ENCODE data around the gene PRKN.

Gene PRKN

DNA sequence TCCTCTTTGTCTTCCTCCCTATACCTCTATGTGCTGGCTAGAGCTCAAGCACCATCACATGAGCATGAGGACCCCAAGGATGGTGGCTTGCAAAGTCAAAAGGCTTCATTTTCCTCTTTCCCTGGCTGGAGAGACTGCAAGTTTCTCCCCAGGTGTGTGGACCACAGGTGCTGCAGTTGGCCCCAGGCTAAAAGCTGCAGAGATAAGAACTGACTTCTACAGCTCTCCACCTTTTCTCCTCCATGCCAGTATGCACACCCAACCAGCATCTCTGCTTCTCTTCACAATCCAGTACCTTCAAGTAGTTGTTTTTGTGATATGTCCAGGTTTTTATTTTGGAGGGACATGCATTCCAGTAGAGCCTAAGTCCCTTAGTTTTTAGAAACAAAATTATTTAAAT lies 29.1 kb downstream of the PRKN start:
- no peaks in the 10 kb centered on the region for H3K4me1 ChIP-seq (ENCODE audit: control insufficient read depth, insufficient read depth, low read length)
- no peaks in the 10 kb centered on the region for H3K9me3 ChIP-seq (ENCODE audit: control insufficient read depth in 2 of 2, low read length in 2 of 2)
- no peak overlapping the region for H3K4me3 ChIP-seq (ENCODE audit: low read length in 2 of 2)
- H3K27me3 ChIP-seq (ENCODE audit: control insufficient read depth in 1 of 2, insufficient read depth in 2 of 2, low read length in 2 of 2): no peaks in the 10 kb centered on the region
- H3K36me3 ChIP-seq (ENCODE audit: control insufficient read depth in 2 of 2, insufficient read depth in 2 of 2, low read length in 2 of 2): no peaks in the 10 kb centered on the region
- H3K27ac ChIP-seq (ENCODE audit: low read length): no peak overlapping the region
- no peak overlapping the region for H3K9ac ChIP-seq (ENCODE audit: low read length in 2 of 2)

DNA sequence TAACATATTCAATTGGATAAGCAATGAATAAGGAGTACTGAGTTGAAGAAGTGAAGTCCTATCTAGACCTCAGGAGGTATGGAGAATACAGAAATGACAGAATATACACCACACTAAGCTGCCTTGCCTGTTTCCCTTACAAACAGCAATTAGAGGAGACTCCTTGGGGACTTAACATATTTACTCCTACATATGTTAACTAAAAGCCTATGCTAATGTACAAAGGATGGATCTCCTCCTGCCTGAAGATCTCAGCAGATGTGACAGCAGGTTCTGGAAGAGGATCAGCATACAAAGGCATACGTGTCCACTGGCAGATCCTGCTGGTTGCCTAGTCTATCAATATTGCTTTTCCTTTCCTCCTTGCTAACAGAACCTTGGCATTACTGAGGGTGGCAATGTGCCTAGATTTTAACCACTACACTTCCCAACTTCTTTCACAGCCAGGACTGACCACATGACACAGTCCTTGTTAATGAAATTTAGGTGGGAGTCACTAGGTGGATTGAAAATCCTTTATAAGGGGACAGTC lies 29.6 kb downstream of the PRKN start:
- Histone ChIP-seq H3K4me3 (ENCODE audit: low read length in 2 of 2) (no peak overlapping the region), H3K27me3 (ENCODE audit: control insufficient read depth in 1 of 2, insufficient read depth in 2 of 2, low read length in 2 of 2) (no peaks in the 10 kb centered on the region), H3K9me3 (ENCODE audit: control insufficient read depth in 2 of 2, low read length in 2 of 2) (no peaks in the 10 kb centered on the region), H3K36me3 (ENCODE audit: control insufficient read depth in 2 of 2, insufficient read depth in 2 of 2, low read length in 2 of 2) (no peaks in the 10 kb centered on the region), H3K27ac (ENCODE audit: low read length) (no peak overlapping the region), H3K4me1 (ENCODE audit: control insufficient read depth, insufficient read depth, low read length) (no peaks in the 10 kb centered on the region), H3K9ac (ENCODE audit: low read length in 2 of 2) (no peak overlapping the region)

DNA sequence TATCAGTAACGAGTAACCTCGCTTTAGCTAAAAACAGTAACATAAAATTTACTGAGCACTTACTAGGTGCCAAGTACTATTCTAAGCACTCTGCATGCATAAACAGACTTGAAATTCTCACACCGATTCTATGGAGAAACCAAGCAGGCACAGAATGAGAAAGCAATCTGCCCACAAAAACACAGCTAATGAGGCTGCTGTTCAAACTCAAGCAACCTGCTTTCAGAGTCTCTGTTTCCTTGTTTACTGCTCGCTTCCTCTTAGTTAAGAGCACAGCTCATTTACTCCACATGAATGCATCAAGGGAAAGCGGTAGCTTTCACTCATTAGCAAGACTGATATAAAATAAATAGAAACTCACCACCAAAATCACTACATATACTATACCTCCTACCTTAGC lies 37.4 kb downstream of the PRKN start:
- H3K4me1 ChIP-seq (ENCODE audit: control insufficient read depth, insufficient read depth, low read length): no peaks in the 10 kb centered on the region
- no peaks in the 10 kb centered on the region for H3K27me3 ChIP-seq (ENCODE audit: control insufficient read depth in 1 of 2, insufficient read depth in 2 of 2, low read length in 2 of 2)
- no peak overlapping the region for H3K9ac ChIP-seq (ENCODE audit: low read length in 2 of 2)
- no peak overlapping the region for H3K4me3 ChIP-seq (ENCODE audit: low read length in 2 of 2)
- H3K36me3 ChIP-seq (ENCODE audit: control insufficient read depth in 2 of 2, insufficient read depth in 2 of 2, low read length in 2 of 2): no peaks in the 10 kb centered on the region
- no peak overlapping the region for H3K27ac ChIP-seq (ENCODE audit: low read length)
- H3K9me3 ChIP-seq (ENCODE audit: control insufficient read depth in 2 of 2, low read length in 2 of 2): no peaks in the 10 kb centered on the region

GRCh38 chr6:162688751-162689345 lies 38.7 kb downstream of the PRKN start:
- Histone ChIP-seq H3K36me3 (ENCODE audit: control insufficient read depth in 2 of 2, insufficient read depth in 2 of 2, low read length in 2 of 2) (no peaks in the 10 kb centered on the region), H3K27ac (ENCODE audit: low read length) (no peak overlapping the region), H3K4me1 (ENCODE audit: control insufficient read depth, insufficient read depth, low read length) (no peaks in the 10 kb centered on the region), H3K27me3 (ENCODE audit: control insufficient read depth in 1 of 2, insufficient read depth in 2 of 2, low read length in 2 of 2) (no peaks in the 10 kb centered on the region), H3K9me3 (ENCODE audit: control insufficient read depth in 2 of 2, low read length in 2 of 2) (no peaks in the 10 kb centered on the region), H3K4me3 (ENCODE audit: low read length in 2 of 2) (no peak overlapping the region), H3K9ac (ENCODE audit: low read length in 2 of 2) (no peak overlapping the region)

- Histone ChIP-seq H3K4me3 (ENCODE audit: low read length in 2 of 2) (no peak overlapping the region), H3K9me3 (ENCODE audit: control insufficient read depth in 2 of 2, low read length in 2 of 2) (no peaks in the 10 kb centered on the region), H3K27ac (ENCODE audit: low read length) (no peak overlapping the region), H3K36me3 (ENCODE audit: control insufficient read depth in 2 of 2, insufficient read depth in 2 of 2, low read length in 2 of 2) (no peaks in the 10 kb centered on the region), H3K9ac (ENCODE audit: low read length in 2 of 2) (no peak overlapping the region), H3K4me1 (ENCODE audit: control insufficient read depth, insufficient read depth, low read length) (no peaks in the 10 kb centered on the region), H3K27me3 (ENCODE audit: control insufficient read depth in 1 of 2, insufficient read depth in 2 of 2, low read length in 2 of 2) (no peaks in the 10 kb centered on the region)
Observed at GRCh38 chr6:162685586-162685985, 42.0 kb downstream of the PRKN start.

GRCh38 chr6:162684961-162685360 lies 42.6 kb downstream of the PRKN start:
- Histone ChIP-seq H3K27ac (ENCODE audit: low read length) (no peak overlapping the region), H3K36me3 (ENCODE audit: control insufficient read depth in 2 of 2, insufficient read depth in 2 of 2, low read length in 2 of 2) (no peaks in the 10 kb centered on the region), H3K4me3 (ENCODE audit: low read length in 2 of 2) (no peak overlapping the region), H3K4me1 (ENCODE audit: control insufficient read depth, insufficient read depth, low read length) (no peaks in the 10 kb centered on the region), H3K9me3 (ENCODE audit: control insufficient read depth in 2 of 2, low read length in 2 of 2) (no peaks in the 10 kb centered on the region), H3K9ac (ENCODE audit: low read length in 2 of 2) (no peak overlapping the region), H3K27me3 (ENCODE audit: control insufficient read depth in 1 of 2, insufficient read depth in 2 of 2, low read length in 2 of 2) (no peaks in the 10 kb centered on the region)

DNA sequence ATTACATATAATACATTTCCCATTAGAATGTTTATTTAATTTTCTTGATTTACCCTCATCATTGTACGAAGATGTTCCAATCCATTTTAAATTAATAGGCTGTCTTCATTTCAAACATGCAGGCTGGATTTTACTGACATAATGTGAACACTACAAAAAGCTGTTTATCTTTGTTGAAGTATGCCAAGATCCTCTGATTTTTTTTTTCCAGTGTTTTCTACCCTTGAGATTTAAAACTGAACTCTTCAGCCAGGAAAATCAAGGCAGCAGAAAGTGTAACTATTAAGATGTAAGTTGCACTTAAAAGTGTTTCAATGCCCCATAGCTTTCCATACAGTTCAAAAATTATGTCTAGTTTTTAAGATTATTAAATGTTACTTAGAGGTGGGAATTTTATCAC lies 43.5 kb downstream of the PRKN start:
- Histone ChIP-seq H3K36me3 (ENCODE audit: control insufficient read depth in 2 of 2, insufficient read depth in 2 of 2, low read length in 2 of 2) (no peaks in the 10 kb centered on the region), H3K4me3 (ENCODE audit: low read length in 2 of 2) (no peak overlapping the region), H3K4me1 (ENCODE audit: control insufficient read depth, insufficient read depth, low read length) (no peaks in the 10 kb centered on the region), H3K27me3 (ENCODE audit: control insufficient read depth in 1 of 2, insufficient read depth in 2 of 2, low read length in 2 of 2) (no peaks in the 10 kb centered on the region), H3K9me3 (ENCODE audit: control insufficient read depth in 2 of 2, low read length in 2 of 2) (no peaks in the 10 kb centered on the region), H3K9ac (ENCODE audit: low read length in 2 of 2) (no peak overlapping the region), H3K27ac (ENCODE audit: low read length) (no peak overlapping the region)

GRCh38 chr6:162683135-162683534 lies 44.4 kb downstream of the PRKN start:
- no peaks in the 10 kb centered on the region for H3K27me3 ChIP-seq (ENCODE audit: control insufficient read depth in 1 of 2, insufficient read depth in 2 of 2, low read length in 2 of 2)
- no peak overlapping the region for H3K9ac ChIP-seq (ENCODE audit: low read length in 2 of 2)
- H3K4me3 ChIP-seq (ENCODE audit: low read length in 2 of 2): no peak overlapping the region
- H3K4me1 ChIP-seq (ENCODE audit: control insufficient read depth, insufficient read depth, low read length): no peaks in the 10 kb centered on the region
- no peak overlapping the region for H3K27ac ChIP-seq (ENCODE audit: low read length)
- no peaks in the 10 kb centered on the region for H3K36me3 ChIP-seq (ENCODE audit: control insufficient read depth in 2 of 2, insufficient read depth in 2 of 2, low read length in 2 of 2)
- H3K9me3 ChIP-seq (ENCODE audit: control insufficient read depth in 2 of 2, low read length in 2 of 2): no peaks in the 10 kb centered on the region

GRCh38 chr6:162681447-162681846 lies 46.1 kb downstream of the PRKN start:
- no peak overlapping the region for H3K27ac ChIP-seq (ENCODE audit: low read length)
- H3K4me3 ChIP-seq (ENCODE audit: low read length in 2 of 2): no peak overlapping the region
- no peaks in the 10 kb centered on the region for H3K9me3 ChIP-seq (ENCODE audit: control insufficient read depth in 2 of 2, low read length in 2 of 2)
- H3K4me1 ChIP-seq (ENCODE audit: control insufficient read depth, insufficient read depth, low read length): no peaks in the 10 kb centered on the region
- H3K9ac ChIP-seq (ENCODE audit: low read length in 2 of 2): no peak overlapping the region
- no peaks in the 10 kb centered on the region for H3K27me3 ChIP-seq (ENCODE audit: control insufficient read depth in 1 of 2, insufficient read depth in 2 of 2, low read length in 2 of 2)
- no peaks in the 10 kb centered on the region for H3K36me3 ChIP-seq (ENCODE audit: control insufficient read depth in 2 of 2, insufficient read depth in 2 of 2, low read length in 2 of 2)

GRCh38 chr6:162680871-162681270 lies 46.7 kb downstream of the PRKN start:
- Histone ChIP-seq H3K27me3 (ENCODE audit: control insufficient read depth in 1 of 2, insufficient read depth in 2 of 2, low read length in 2 of 2) (no peaks in the 10 kb centered on the region), H3K4me1 (ENCODE audit: control insufficient read depth, insufficient read depth, low read length) (no peaks in the 10 kb centered on the region), H3K9me3 (ENCODE audit: control insufficient read depth in 2 of 2, low read length in 2 of 2) (no peaks in the 10 kb centered on the region), H3K4me3 (ENCODE audit: low read length in 2 of 2) (no peak overlapping the region), H3K27ac (ENCODE audit: low read length) (no peak overlapping the region), H3K9ac (ENCODE audit: low read length in 2 of 2) (no peak overlapping the region), H3K36me3 (ENCODE audit: control insufficient read depth in 2 of 2, insufficient read depth in 2 of 2, low read length in 2 of 2) (no peaks in the 10 kb centered on the region)

GRCh38 chr6:162680367-162680766 lies 47.2 kb downstream of the PRKN start:
- Histone ChIP-seq H3K36me3 (ENCODE audit: control insufficient read depth in 2 of 2, insufficient read depth in 2 of 2, low read length in 2 of 2) (no peaks in the 10 kb centered on the region), H3K9ac (ENCODE audit: low read length in 2 of 2) (no peak overlapping the region), H3K4me1 (ENCODE audit: control insufficient read depth, insufficient read depth, low read length) (no peaks in the 10 kb centered on the region), H3K4me3 (ENCODE audit: low read length in 2 of 2) (no peak overlapping the region), H3K27me3 (ENCODE audit: control insufficient read depth in 1 of 2, insufficient read depth in 2 of 2, low read length in 2 of 2) (no peaks in the 10 kb centered on the region), H3K9me3 (ENCODE audit: control insufficient read depth in 2 of 2, low read length in 2 of 2) (no peaks in the 10 kb centered on the region), H3K27ac (ENCODE audit: low read length) (no peak overlapping the region)
